COLO668 (cell line): Measurements from ENCODE around the gene CEP104.

ENCODE experiments used
- DNase-seq: peaks from one replicate; lab custom pipeline; 2025; ENCODE audit not compliant: unreplicated experiment; lab: John Stamatoyannopoulos, UW

Gene CEP104

DNA sequence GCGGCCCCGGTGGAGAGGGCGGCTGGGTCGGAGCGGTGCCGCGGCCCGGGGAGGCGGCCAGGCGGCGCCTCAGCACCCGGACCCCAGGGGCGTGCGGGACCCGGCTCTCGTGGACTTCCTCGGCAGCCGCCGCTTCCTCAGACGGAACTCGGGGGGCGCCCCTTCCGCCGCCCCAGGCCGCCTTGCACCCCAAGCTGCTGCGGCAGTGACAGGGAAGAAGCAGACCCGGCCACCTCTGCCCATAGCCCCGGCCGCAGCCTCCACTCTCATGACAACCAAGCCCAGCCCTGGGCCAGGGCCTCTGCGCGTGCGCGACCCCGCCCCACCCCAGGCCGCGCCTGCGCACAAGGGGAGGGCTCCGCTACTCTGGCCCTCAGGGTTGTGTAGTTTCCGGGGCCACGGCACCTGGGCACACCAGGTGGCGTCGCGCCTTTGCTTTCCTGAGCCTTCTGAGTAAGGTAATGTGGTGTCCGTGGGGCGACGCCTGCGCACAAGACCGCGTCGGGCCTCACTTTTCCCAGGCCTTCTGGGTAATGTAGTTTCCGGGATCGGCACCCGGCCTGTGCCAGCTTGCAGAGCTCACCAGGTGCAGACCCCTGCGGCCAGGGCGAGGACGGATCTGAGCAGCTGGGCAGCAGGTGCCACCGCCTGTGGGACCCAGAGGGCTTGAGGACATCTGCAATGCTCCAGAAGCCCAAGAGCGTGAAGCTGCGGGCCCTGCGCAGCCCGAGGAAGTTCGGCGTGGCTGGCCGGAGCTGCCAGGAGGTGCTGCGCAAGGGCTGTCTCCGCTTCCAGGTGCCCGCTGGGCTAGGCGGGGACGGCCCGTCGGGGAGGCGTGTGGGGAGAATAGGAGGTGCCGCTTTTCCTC, at the start of gene CEP104, which contains the start of gene DFFB:
TSS of gene CEP104 (minus strand) at position 289 of the 868 bp plus-strand sequence. CDS start 4,804 bp downstream, outside the sequence.
TSS of gene DFFB (plus strand) at position 554 of the 868 bp plus-strand sequence. CDS start at position 682, 128 bp downstream.
- peak; percentile 100 for DNase-seq

DNA sequence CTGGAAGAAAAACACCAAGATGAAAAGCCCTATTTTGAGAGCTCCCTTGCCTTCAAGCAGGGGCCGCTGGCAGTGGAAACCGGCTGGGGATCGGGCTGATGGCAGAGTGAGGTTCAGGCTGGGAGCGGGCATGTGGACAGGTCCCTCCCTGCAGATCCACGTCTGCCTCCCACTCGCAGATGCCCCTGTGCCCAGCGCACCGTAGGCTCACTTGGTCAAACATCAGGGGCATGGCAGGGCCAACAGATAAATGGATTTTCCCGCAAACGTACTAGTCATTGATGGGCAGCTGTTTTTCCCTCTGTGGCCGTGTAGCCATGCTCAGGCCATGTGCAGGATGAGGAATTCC, 49.6 kb upstream of the CEP104 start:
- no peak for DNase-seq

DNA sequence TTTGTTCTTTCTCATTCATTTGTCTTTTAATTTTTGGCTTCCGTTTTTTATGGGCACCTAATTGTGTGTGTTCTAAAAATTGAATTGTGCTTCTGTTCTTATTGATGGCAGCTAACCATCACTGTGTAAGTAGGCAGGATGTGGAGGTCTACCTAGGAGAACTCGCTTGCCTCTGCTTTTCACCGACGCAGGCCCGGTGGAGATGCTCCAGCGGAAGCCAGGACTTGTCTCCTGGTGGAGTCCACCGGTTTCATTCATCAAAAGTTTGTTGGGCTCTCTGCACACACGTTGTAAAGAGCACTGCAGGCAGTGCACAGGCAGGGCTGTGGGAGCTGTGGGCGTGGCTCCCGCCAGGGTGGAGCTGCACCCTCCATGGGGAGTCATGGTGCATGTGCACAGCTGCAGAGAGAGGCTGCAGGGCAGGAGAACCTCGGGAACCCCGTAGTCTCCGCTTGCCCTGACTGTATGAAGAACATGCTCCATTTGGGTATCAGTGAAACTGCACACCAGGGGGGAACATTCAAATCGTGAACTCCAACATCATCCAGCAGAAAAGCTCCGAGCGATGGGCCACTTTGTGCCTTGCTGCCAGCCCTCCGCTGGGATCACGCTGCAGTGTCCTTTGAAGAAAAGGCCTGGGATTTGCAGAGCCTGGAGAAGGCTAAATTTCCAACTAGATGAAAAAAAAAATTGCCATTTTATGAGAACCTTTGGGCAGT, 49.1 kb upstream of the CEP104 start:
- DNase-seq: peak; percentile 52

DNA sequence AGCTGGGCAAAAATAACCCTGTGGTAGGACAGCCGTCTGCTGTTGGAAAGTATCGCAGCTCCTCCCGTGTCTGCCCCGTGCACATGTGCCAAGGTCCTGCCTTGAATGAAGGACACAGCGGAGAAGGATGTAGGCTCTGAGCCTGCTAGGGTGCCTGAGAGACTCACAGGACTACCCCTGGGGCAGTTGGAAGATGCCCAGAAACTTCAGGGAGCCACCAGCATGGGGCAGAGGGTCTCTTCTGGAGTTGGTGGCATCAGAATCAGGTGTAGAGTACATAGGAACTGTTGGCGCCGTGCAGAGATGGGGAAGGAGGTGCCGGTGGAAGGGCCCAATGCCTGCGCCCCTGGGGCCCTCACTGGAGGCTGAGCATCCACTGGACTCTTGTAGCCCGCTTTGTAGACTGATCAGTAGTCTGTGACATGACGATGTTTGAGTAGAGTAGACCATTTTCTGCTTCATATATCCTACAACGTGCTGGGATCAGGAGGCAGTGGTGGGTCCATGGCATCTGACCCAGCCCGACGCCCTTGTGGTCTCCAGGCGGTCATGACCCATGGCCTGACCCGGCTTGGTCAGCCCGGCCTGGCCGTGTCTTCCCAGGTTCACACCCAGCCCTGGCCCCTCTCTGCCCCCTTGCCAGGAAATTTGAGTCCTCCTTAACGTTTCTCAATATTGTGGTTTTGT, 48.4 kb upstream of the CEP104 start:
- no peak for DNase-seq

DNA sequence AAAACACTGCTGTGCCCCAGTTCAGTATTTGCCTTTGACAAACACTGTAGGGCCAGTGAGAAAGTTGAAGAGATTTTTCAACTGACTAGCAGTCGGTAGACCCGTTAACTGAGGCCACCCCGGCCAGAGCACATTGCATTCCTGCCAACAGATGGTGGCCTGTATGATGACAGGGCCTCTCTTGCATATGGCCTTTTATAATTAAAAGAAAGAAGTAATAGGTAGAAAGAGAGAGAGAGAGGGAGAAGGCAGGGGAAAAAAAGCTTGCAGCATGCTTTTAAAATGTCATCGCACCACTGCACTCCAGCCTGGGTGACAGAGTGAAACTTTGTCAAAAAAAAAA, 47.8 kb upstream of the CEP104 start:
- no peak for DNase-seq

DNA sequence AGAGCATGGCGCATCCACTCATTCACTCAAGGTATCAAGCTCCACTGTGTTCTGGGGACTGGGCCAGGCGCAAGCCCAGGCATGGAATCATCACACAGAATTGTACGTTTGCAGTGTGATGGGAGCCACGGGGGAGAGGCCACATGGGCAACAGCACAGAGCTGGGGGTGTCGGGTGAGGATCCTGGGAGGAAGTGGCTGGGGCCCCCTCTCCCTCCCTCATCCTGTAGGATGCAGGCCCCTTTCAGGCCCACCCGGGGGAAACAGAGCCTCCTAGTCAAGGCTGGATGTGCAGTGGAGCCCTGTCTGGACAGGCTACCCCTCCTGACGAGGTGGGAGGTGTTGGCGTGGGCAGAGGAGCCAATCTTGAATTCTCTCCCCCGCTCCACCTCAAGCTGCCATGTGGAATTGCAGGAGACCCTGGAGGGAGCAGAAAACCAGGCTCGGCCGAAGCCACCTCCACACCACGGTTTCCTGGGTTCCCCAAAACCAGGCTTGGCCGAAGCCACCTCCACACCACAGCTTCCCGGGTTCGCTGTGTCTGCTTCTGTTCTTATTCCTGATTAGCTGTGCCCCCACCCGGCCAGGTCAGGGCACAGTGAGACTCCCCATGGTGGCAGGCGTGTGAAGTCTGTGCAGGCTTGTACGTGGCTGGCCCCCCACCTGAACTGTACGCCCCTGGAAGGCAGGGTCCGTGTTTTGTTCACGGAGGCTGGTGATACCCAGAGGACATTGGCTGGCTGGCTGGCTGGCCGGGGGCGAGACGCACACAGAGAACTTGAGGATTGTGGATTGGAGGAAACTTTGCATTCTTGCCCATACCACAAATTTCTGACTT, 47.2 kb upstream of the CEP104 start:
- DNase-seq: peak; percentile 61

DNA sequence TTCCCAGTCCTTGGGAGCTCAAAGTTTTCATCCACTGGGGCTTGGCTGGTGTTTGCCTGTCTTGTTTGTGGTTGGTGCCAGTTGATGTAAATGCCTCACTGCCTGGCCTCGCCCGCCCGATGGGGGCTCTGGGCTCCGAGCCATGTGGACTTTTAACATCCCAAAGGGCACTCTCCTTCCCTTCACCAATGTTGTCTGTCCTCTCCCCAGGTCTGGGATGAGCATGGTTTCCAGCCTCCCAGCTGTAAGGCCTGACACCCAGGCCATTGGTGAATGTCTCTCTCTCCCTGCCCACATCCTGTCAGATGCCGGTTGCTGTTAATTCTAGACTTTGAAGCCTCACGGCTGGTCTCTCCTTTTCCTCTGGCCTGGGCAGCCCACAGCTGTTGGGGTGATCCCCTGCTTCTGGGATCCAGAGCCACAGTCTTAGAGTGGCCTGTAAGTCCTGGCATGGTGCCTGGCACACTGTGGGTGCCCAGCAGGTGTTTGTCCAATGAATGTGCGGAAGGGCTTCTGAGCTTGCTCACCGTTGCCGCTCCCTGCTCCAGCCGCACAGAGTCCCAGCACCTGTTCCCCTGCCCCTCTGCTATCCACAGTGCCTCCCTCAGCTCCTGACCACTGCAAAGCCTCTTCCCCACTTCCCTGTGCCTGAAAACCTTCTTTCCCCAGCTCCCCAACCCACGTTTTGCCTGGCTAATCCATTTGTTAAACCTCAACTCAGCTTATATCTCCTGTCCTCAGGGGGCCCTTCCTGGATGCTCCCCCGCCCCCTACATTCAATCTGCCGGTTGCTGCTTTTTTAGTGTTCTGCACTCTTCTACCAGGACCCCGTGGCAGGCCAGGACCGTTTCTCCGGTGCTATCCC, 46.4 kb upstream of the CEP104 start:
- peak; percentile 94 for DNase-seq

DNA sequence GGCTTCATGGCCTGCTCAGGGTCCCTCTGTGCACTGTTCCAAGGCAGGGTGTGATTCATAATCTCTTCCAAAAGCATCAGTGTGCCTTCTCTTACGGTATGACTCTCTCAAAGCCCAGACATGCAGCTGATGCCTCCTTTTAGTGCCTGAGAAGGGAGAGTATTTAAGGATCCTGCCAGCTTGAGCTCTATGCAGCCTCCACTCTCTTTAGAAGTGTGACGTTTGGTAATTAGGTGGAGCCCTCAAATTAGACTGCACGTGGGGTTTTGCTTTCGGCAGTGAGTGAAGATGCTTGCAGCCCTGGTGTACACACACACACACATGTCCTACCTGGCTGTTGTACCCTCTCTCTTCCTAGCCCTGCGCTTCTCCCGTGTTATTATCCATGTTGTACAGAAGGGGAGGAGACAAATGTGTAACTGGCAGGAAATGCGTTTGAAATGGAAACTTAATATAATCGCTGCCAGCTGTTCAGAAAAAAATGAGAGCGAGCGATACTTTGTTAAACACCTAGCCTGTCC, 45.6 kb upstream of the CEP104 start:
- no peak for DNase-seq

DNA sequence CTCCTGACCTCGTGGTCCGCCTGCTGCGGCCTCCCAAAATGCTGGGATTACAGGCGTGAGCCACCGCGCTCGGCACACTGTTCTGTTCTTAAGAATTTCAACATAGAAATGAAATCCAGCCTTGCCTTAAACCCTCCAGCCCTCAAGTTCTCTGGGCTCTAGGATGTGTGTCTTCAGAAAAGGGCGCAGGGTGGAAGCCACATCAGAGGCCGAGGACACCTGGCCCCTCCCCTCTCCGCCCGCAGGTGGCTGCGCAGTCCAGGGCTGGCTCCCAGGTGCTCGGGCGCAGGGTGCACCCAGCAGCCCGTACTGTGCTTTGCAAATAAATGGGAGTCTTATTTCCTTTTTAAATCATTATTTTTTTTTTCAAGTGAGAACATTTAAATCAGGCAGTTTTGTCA, 45.1 kb upstream of the CEP104 start:
- no peak for DNase-seq

DNA sequence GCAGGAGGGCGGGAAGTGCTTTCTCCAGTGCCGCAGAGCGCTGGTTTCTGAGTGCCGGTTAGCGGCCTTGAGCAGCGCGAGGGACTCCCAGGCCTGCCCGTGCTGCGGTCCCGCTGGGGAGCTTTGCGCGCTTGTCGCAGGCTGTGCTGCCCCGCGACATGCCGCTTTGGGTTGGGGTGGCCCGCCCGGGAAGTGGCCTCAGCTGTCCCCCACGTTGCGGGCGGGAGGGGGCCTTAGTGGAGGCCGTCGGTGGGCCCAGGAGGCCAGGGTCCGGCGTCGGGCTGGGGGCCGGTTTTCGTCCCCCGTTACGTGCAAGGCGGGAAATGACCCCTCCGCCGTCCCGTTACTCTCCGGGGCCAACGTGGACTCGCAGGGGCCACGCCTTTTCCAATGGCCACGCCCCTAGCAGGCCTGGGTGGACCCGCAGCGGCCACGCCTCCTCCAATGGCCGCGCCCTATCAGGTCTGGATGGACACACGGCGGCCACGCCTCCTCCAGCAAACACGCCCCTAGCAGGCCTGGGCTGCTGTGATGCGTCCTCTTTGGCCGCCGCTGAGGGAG, 44.0 kb upstream of the CEP104 start:
- DNase-seq: peak; percentile 100

DNA sequence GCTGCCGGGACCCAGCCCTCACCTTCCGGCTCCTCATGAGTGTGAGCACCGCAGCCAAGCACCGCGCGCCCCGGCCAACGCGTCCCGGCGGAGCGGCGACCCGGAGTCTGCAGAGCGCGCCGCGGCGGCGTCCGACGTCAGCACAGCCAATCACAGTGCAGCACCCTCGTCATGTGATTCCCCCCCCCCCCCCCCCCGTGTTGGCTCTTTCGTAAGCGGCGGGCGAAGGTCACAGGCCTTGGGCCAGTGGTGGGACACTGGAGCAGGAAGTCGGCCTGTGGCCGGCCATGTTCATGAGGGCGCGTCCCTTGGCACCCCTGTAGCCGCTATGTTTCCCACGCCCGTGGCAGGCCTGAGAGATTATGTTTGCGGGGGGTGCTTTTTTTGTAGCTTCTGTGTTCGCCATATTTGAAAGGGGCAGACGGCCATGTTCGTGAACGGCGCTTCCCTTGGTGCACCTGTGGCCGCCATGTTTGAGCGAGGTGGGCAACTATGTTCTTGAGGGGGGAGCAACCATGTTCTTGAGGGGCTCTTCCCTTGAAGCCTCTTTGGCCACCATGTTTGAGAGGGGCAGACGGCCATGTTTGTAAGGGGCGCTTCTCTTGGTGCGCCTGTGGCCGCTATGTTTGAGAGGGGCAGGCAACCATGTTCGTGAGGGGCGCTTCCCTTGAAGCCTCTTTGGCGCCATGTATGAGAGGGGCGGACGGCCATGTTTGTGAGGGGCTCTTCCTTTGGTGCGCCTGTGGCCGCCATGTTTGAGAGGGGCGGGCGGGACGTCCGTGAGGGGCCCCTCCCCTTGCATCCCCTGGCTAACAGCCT, 43.3 kb upstream of the CEP104 start, which contains the start of gene C1orf174:
TSS of gene C1orf174 (minus strand) at position 123 of the 819 bp plus-strand sequence. CDS start at position 37, 86 bp downstream.
- peak; percentile 99 for DNase-seq

DNA sequence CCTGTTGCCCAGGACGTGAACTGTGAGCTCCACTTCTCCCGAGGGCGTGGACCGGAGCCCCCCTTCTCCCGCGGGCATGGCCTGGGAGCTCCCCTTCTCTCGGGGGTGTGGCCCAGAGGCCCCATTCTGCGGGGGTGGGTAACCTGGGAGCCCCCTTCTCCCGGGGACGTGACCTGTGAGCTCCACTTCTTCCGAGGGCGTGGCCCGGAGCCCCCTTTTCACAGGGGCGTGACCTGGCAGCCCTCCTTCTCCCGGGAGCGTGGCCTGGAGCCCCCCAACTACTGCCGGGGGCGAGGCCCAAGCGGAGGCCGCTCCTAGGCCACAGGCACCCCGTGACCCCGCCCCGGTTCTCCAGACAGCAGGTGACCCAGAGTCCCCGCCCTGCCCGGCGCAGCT, 42.7 kb upstream of the CEP104 start:
- DNase-seq: no peak

DNA sequence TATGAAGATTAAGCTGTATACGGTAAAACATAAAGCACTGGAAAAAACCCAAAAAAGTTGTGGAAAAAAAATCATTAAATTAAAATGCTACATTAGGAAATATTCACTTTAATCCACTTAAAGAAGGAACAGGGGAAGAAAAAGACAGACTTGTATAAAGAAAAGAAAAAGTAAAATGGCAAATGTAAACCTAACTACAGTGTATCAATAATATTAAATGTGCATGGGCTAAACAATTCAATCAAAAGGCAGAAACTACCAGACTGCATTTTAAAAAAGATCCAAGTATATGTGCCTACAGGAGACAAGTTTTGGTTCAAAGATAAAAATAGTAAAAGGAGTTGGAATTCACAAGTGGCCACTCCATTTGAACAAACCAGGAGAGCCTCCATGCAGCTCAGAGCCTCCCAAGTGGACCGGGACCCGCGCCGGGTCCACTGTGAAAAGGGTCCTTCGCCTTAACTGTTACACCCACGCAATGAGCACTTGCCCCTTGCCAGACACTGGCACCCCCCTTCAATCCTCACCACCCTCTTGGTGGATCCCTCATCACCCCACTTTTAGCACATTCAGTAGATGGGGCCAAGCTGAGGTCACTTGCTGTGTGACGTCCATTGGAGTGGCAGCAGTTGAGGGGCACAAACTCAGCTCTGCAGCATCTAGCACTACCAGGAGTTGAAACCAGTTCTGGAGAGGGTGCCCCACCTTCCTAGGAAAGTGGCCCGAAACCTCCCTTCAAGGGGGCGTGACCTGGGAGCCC, 42.2 kb upstream of the CEP104 start:
- peak; percentile 58 for DNase-seq

DNA sequence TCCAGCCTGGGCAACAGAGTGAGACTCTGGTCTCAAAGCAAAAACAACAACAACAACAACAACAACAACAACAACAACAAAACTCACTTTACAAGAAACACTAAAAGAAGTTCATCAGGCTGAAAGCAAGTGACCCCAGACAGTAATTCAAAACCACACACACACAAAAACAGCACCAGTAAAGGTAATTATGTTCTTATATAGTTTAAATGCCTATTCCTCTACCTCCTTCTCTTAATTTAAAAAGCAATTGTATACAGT, 41.4 kb upstream of the CEP104 start:
- DNase-seq: no peak

DNA sequence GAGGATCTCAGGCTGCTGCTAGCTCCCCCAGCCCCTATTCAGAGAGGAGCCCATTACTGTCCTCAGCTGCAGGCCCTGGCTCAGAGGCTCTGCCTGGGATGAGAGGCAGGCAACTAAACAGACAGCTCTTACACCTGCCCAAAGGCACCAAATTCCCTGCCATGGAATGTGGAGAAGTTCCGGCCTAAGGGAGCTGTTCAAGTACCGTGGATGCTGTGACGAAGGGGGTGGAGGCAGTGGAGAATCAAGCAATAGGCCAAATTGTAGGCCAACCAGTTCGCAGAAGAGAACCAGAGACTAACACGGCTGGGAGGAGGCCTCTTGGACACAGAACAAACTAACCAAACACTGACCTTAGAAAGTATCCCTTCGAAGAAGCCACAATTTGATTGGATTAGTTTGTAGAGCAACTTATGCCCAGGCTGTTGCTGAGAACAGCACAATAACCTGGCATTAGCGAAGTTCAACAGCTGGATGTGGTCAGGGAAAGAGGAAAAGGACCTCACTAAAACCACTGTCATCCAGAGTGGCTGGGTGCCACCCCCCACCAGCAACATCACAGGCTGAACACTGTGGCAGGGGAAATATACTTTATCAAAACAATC, 39.5 kb upstream of the CEP104 start:
- DNase-seq: no peak

DNA sequence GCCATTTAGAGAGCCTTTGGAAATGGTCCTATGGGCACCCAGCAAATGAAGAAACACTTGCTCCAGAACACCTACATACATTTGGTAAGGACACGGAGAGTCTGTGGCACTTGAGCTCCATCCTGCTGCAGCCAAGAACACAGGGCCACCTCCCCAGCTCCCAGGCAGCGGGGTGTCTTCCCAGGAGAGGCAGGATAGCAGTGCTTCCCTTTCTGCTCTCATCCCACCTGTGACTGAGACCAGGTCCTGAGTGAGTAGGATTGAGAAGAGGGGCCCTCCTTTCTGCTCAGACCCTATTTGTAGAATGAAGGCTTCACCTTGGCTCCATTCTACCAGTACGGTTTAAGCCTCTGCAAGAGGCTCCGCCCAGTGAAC, 38.9 kb upstream of the CEP104 start:
- no peak for DNase-seq

DNA sequence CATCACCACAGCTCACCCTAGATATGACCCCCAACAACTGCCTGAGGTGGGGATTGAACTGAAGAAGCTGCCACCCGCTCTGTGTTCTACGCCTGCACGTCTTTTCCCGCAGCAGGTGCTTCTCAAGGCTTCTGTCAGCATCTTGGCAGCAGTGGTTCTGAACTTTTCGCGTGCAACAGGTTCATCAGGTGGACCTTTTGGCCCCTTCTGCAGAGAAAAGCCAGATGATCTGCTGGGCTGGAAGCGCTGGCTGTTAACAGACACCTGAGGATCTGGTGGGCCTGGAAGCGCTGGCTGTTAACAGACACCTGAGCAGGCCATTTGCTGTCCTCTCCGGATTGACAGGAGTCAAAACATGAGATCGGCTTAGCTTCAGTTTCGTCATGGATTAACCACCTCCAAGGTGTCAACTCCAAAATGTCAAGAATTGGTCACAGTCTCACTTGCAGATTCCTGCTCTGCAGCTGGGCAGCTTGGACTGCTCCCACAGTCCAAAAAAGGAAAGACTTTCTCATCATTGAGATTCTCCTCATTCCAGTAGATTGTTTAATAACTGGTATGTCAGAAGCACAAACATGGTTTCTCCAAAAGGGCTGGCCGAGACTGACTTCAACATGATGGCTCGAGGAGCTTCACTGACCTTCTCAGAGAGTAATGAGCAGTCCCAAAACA, 38.4 kb upstream of the CEP104 start:
- DNase-seq: no peak
